GM19351 (cell line): ENCODE results near the gene OPRM1.

Experiments used
- ATAC-seq: cut with Tn5 transposase; IDR thresholded peaks from one replicate; pipeline ENCODE4 v1.9.1; 2021; ENCODE audit warnings: mild to moderate bottlenecking, moderate library complexity; ENCODE audit not compliant: unreplicated experiment

Gene OPRM1

DNA sequence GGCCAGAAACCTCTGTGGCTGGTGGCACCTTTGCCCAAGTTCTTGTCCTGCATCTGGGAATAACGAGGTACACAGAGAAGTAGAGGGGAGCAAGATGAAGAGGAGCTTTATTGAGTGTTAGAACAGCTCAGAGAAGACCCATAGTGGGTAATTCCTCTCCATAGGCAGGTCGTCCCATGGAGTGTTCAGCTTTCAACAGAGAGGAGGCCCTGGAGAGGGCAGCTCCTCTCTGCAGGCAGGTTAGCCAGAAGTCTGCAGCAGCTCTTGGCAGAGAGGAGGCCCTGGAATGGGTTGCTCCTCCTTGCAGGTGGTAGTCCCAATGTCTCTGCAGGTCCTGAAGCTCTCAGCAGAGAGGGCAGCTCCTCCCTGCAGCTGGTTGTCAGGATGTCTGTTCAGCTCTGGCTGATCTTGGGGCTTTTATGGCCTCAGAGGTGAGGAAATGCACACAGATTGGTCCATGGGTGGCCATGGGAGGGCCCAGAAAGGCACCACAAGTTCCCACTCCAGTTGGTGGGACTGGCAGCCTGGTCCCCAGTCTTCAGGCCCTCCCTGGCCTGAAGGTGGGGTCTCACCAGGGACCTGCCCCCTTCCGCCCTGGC, 228.6 kb downstream of the OPRM1 start:
- ATAC-seq, result peak; percentile 50

DNA sequence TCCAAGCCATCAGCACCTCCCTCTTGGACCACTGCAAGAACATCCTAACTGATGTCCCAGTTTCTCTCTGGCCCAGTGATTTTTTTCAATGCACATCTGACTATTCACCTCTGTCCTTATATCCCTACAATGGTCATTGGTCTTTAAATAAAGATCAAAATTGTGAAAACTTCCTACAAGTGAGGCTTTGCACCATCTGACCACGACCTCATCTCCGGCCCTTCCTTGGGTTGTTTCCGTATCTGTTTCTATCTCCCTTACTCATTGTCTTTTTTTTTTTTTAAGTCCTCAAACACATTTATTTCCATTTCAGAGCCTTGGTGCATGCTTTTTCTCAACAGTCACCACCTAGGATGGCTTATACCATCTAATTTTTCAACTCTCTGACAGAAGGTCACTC, 229.4 kb downstream of the OPRM1 start:
- ATAC-seq, result no peak

DNA sequence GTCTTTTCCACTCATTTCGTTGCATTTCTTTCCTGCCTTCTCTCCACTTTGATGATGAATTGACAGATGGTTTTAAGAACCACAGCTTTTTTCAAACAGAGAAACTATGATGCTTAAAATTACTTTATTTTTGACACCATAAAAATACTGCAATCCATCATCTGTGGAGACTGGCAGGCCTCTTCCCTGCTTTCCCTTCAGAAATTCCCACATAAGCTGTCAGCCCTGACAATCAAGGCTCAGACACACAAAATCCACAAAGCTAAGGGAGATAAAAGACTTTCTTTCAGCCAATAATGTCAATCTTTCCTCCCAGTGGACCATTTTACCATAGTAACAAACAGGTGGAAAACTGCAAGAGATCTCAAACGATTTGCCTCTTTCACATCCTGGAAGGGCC, 235.1 kb downstream of the OPRM1 start:
- no peak for ATAC-seq

DNA sequence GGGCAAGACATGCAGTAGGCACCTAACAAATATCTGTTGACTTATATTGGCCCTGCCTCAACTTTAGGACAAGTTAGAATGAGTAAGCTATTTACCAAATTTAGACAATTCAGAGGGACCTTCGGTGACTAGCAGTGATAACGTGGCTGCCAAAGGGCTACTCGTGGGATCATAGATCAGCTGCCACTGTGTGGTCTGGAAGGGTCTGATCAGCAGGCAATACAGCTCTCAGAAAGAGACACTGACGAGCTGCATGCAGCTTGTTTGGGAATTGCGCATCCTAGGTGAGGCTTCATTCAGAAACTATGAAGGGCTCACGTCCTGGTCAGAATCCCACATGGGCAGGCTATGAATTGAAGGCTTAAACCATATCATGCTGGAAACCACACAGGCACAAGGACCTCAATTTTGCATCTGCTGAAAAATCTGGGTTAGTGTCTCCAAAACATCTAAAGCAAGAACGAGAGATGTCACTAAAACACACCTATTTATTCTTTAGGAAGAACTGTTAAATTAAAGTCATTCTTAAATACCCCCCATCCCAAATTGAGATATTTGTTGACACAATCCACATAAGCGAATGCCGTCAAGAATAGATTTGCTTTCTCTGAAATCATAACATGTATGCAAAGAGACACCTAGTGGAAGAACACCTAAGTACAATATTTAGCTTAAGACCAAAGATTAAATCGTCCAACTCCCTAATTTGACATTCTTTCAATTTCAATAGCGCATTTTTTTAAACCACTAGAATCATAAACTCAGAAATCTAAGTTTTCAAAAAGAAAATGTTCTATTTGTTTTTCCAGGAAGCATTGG, 238.0 kb downstream of the OPRM1 start:
- peak; percentile 72 for ATAC-seq

DNA sequence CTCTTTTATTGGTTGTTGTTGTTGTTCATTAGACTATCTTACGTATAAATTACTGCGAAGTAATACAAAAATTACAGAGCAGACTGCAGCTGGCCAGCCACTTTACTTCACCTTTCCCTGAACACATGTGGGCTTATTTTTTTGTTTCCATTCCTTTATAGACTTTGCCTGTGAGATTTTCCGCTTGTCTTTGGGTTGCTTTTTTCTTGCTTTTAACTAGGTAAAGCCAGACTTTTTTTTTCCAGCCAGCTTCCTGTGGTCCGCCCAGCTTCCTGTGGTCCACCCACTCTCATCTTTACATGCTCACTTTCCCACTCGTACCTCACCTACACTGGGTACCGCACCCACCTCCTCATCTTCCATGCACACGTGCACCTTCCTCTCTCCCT, 238.6 kb downstream of the OPRM1 start:
- no peak for ATAC-seq

DNA sequence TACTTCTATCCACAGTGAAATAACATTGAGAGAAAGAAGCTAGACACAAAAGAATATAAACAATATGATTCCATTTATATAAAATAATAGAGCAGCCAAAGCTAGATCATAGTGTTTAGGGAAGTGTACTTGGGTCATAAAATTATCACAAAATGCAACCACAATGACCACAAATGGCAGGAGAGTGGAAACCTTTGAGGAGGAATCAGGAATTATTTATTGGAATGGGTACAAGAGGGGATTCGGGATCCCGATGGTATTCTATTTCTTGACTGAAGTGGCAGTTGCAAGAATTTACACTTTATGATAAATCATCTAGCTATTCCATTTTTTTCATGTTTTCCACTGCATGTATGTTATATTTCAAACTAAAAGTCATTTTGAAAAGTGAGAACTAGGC, 241.5 kb downstream of the OPRM1 start:
- no peak for ATAC-seq

DNA sequence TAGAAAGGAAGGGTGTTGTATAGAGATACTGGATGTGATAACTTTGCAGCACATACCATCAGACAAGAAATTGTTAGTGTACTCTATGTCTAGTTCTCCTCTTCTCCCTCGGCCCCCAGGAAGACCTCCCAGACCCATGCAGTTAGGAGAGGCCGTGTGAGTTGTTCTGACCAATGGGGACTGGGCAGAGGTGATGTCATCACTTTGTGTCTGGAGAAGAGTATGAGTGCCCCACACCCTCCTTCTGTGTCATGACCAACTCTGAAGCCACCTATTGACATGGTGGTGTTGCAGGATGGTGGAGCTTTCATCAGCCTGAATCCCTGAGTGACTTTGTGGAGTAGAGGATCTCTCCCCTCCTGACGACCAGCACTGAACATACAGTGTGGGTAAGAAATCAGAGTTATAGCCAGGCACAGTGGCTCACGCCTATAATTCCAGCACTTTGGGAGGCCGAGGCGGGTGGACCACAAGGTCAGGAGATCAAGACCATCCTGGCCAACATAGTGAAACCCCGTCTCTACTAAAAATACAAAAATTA, 245.3 kb downstream of the OPRM1 start:
- ATAC-seq, result no peak

DNA sequence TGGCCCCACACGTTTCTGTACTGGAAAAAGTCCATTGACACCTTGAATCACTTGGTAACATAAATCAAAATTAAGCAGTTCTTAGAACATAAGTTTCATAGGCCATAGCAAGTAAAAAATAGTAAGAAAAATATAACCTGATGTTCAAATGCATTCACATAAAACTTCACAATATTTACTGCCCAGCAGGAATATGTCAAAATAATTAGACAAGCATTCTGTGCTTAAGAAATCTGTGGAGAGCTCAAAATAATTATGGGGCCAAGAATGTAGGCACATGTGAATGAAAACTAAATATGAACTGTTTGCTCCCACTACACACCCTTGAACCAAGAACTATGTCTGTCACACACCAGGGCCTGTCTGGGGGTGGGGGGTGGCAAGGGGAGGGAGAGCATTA, 246.8 kb downstream of the OPRM1 start:
- ATAC-seq, result no peak

DNA sequence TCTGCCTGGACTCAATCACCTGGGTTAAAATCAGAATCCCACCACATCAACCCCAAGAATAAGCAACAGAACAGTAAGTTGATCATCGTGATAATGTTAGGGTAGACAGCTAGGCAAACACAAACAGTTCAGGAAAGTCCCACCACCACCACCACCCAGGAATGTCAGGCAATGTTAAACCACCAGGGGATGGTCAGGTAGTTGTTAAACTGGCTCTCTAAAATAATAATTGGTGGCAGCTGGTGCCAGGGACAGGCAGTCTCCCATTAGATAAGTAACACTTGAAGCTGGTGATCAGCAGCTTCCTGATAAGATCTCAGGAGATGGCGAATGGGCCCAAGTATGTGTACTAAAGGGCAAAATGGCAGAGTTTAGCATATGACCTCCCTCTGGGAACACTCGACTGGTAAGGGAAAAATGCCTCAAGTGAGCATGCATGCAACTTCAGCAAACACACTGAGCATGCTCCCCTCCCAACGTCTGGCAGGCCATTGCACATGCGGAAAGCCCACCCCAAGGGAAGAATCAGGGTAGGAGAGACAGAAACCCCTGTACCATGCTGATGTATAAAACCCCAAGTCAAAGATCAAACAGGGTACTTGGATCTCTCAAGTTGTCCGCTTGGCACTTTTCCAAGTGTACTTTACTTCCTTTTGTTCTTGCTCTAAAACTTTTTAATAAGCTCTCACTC, 250.9 kb downstream of the OPRM1 start:
- no peak for ATAC-seq

DNA sequence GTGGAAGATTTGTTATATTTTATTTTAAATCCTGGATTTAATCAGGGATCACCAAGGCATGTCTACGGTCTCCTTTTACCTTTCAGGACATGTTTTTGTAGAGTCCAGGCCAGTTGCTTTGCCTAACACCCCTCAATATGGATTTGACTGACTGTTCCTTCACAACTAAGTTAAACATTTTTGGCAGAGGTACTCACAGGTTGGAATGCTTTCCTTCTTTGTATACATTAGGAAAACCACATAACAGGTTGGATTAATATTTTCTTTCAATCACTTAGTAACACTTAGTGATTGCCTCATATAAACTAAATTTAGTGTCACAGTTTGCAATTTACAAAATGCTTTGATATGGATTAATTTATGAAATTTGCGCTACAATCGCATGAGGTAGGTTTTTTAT, 253.0 kb downstream of the OPRM1 start:
- no peak for ATAC-seq

DNA sequence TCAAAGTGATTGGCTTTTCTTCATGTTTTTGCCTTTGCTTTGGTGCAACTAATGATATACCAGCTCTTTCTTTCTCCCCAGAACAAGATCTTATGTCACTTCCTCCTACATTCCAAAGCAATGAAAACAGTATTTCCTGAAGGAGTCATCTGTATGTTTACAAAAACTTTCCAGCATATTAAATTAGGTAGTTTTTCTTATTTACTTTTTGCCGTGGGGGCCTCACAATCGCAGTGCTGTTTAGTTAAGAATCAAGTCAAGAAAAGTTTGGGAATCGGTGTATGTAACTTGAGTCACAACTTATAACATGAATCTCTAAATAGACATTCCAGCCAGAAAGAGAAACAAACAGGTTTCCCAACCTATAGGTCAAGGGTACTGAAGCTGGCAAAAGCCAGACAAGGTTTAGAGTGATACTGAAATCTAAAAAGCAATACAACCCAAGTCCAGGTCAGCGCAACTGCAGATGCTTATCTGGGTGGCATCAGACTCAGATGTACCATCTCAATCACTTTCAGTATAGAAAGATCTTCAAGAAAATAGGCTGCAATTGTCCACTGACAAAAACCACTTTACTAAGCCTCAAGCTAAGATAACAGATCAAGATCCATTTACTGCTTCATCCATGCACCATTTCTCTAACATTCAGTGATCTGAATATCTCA, 253.9 kb downstream of the OPRM1 start:
- ATAC-seq, result no peak

DNA sequence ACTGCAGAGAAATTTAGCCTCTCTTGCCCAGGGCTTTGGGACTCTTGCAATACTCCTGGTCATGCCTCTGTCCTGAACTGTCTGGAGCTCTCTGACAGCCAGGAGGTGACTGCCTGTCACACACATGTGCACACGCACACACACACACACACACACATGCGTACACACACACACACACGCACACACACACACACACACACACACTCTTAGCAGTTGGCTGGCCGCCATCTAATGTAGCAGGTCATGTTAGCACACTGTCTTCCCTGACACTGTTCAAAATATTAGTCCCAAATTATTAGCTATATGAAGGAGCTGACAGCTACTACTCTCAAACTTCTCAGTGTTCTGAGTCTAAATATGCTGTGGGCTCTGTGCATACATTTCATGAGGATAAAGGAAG, 256.7 kb downstream of the OPRM1 start:
- no peak for ATAC-seq
